Erythroblast (primary cell): ENCODE data around the gene ABI3.
"Not testable (repeated sequence)": the region's sequence is repeated elsewhere in the genome, so short reads cannot be mapped to it uniquely, and the experiment has no call there.

Experiments
- DNase-seq, 2 experiments: peaks; one replicate each; lab custom pipeline; 2025; lab: John Stamatoyannopoulos, UW
- GATA1 ChIP-seq: IDR thresholded peaks from 2 replicates; pipeline ENCODE4 v1.6.1; 2011; ENCODE audit warnings: low read depth, mild to moderate bottlenecking, control low read depth, low read length, moderate library complexity
- POLR2A ChIP-seq: IDR thresholded peaks from 2 replicates; pipeline ENCODE4 v1.6.1; 2011; ENCODE audit warnings: mild to moderate bottlenecking, low read length

The ABI3 gene

GRCh38 chr17:49242813-49243212 lies 32.3 kb downstream of the ABI3 start:
- TF ChIP-seq POLR2A, result no peak
- no peak for TF ChIP-seq GATA1
- DNase-seq, result no peak

GRCh38 chr17:49244839-49245238 lies 34.3 kb downstream of the ABI3 start:
- DNase-seq, result no peak

GRCh38 chr17:49247944-49248343 lies 37.4 kb downstream of the ABI3 start:
- peak; percentile 74 to 82 for DNase-seq
- TF ChIP-seq GATA1 (no peak), POLR2A (no peak)

More at GRCh38 chr17:49244839-49245238, 34.3 kb downstream of the ABI3 start:
- no peak for TF ChIP-seq GATA1
- TF ChIP-seq POLR2A, result no peak

- peak; percentile 97 to 99 for DNase-seq
- TF ChIP-seq POLR2A (peak; percentile 26), GATA1 (peak; percentile 70)
These were observed 38.8 kb downstream of the ABI3 start for GRCh38 chr17:49249292-49249794.

- DNase-seq, result no peak
- TF ChIP-seq GATA1 (no peak), POLR2A (no peak)
These were observed 39.5 kb downstream of the ABI3 start for GRCh38 chr17:49249890-49250522.

GRCh38 chr17:49252148-49252695 lies 41.7 kb downstream of the ABI3 start:
- no peak for TF ChIP-seq GATA1
- TF ChIP-seq POLR2A, result no peak
- DNase-seq, result peak; percentile 86 to 92

GRCh38 chr17:49254066-49254465 lies 43.6 kb downstream of the ABI3 start:
- peak in 1 of 2 experiments; percentile 48 for DNase-seq
- TF ChIP-seq POLR2A (no peak), GATA1 (no peak)

- no peak for TF ChIP-seq GATA1
- no peak for TF ChIP-seq POLR2A
- DNase-seq, result no peak
These were observed 44.6 kb downstream of the ABI3 start for GRCh38 chr17:49255125-49255524.

- TF ChIP-seq POLR2A (no peak), GATA1 (no peak)
- DNase-seq, result peak in 1 of 2 experiments; percentile 42
These were observed 47.9 kb downstream of the ABI3 start for GRCh38 chr17:49258394-49258793.

- TF ChIP-seq POLR2A (no peak), GATA1 (no peak)
- DNase-seq, result peak in 1 of 2 experiments; percentile 42
These were observed 49.1 kb downstream of the ABI3 start for GRCh38 chr17:49259663-49260010.

- DNase-seq, result peak; percentile 82 to 87
These were observed 49.7 kb downstream of the ABI3 start for GRCh38 chr17:49260011-49260816.

GRCh38 chr17:49260817-49261291 lies 50.3 kb downstream of the ABI3 start:
- no peak for DNase-seq

More at GRCh38 chr17:49260011-49260816, 49.7 kb downstream of the ABI3 start:
- TF ChIP-seq POLR2A (peak; percentile 66), GATA1 (no peak)

GRCh38 chr17:49261540-49261939 lies 51.0 kb downstream of the ABI3 start:
- DNase-seq, result not testable (repeated sequence)

More at GRCh38 chr17:49260817-49261291, 50.3 kb downstream of the ABI3 start:
- TF ChIP-seq POLR2A, result no peak
- no peak for TF ChIP-seq GATA1

GRCh38 chr17:49266233-49266632 lies 55.7 kb downstream of the ABI3 start:
- no peak for TF ChIP-seq GATA1
- TF ChIP-seq POLR2A, result no peak
- DNase-seq, result no peak
